ENCODE measurements around the gene IGIP.

DNA sequence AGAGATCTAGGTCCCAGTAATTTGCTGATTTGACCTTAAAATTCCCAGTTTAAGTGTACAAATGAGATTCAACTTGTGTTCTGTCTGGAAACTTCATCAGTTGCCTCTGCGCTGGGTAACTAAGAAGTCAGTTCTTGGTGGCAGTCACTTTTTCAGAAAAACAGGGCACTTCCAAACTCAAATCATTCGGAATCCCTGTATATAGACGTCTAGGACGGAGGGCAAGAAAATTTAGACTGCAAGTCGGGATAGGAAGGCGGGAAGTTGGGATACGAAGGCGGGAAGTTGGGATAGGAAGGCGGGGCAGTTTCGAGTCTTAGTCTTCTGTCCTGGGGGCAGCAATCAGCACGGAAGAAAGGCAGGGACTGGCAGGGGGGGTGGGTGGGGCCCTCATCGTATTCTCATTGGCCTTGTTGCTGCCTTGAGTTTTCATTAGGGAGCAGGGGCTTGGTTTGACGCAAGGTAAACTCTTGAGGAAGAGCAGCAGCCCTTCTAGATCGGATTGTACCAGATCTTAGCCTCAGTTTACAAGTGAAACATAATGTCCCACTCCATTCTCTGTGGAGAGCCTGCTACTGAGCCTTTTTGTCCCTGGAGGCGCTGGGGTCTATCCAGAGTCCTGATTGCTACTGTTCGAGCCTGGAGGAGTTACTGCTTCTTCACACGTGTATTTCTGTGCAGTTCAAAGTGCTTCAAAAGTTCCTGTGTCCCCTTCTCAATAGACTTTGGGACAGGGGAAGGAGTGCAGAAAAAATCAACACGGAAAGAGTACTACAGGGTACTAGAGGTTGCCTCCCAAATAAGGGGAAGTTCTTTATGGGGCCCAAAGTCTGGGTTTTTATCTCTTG lies 14.5 kb upstream of the IGIP start:
- no peak for TF ChIP-seq CTCF (IDR thresholded peaks at IDR 0.05)
- no peak for TF ChIP-seq POLR2A (IDR thresholded peaks at IDR 0.05)

Data from testis (tissue), 2 donors.